WTC11 (cell line): ENCODE measurements around the gene MARVELD3. TPM values are rescaled to one million over a fixed set of nuclear protein-coding genes. Genes with fewer than 3 reads are reported as not detected.

Experiments used
- ATAC-seq: fragments of 200-7000 bp; cut with Tn5 transposase; 2 replicates; pipeline ENCODE4 v1.10.0; 2021; ENCODE audit warnings: mild to moderate bottlenecking, moderate library complexity
- CTCF ChIA-PET: fragments of 300-600 bp; sonication (Branson Sonifier 250); formaldehyde crosslinking; loops from one replicate; lab custom pipeline; 2021; ENCODE audit warnings: antibody characterized with exemption; lab: Charles Lee
- POLR2A ChIA-PET: fragments of 350-600 bp; sonication (Branson Sonifier 250); formaldehyde crosslinking; loops from one replicate; lab custom pipeline; 2021; ENCODE audit warnings: antibody characterized with exemption; lab: Charles Lee
- DNase-seq: peaks from one replicate; pipeline ENCODE4 v3.0.0; 2021; ENCODE audit warnings: low spot score
- H3K27ac Mint-ChIP-seq: 2 replicates; pipeline ENCODE4 v1.8.0; 2021; ENCODE audit warnings: mixed read lengths
- H3K27me3 Mint-ChIP-seq: 2 replicates; pipeline ENCODE4 v1.8.0; 2021; ENCODE audit warnings: low read depth, mild to moderate bottlenecking, moderate library complexity, mixed read lengths
- H3K36me3 Mint-ChIP-seq: 2 replicates; pipeline ENCODE4 v1.8.0; 2021; ENCODE audit warnings: mixed read lengths
- H3K4me1 Mint-ChIP-seq: 2 replicates; pipeline ENCODE4 v1.8.0; 2022; ENCODE audit warnings: mixed read lengths
- H3K4me3 Mint-ChIP-seq: 2 replicates; pipeline ENCODE4 v1.8.0; 2021; ENCODE audit warnings: mild to moderate bottlenecking, moderate library complexity, mixed read lengths
- H3K9me3 Mint-ChIP-seq: 2 replicates; pipeline ENCODE4 v1.8.0; 2021; ENCODE audit warnings: mixed read lengths
- JUN ChIP-seq: sonication (generic); formaldehyde crosslinking; IDR thresholded peaks from 2 replicates; pipeline ENCODE4 v1.8.0; 2023; ENCODE audit warnings: mild to moderate bottlenecking, missing genetic modification reagents
- NFE2L1 ChIP-seq: sonication (generic); formaldehyde crosslinking; IDR thresholded peaks from 2 replicates; pipeline ENCODE4 v1.8.1; 2023; ENCODE audit warnings: missing genetic modification reagents
- NR1H2 ChIP-seq: sonication (generic); formaldehyde crosslinking; IDR thresholded peaks from 2 replicates; pipeline ENCODE4 v1.9.0; 2021; ENCODE audit warnings: mild to moderate bottlenecking, moderate library complexity, missing genetic modification reagents
- OVOL2 ChIP-seq: fragments of 250-450 bp; sonication (Bioruptor Pico); IDR thresholded peaks from 2 replicates; pipeline ENCODE4 v1.9.0; 2021; ENCODE audit warnings: mild to moderate bottlenecking, borderline replicate concordance
- TEAD1 ChIP-seq: sonication (generic); formaldehyde crosslinking; IDR thresholded peaks from 2 replicates; pipeline ENCODE4 v1.8.0; 2022; ENCODE audit warnings: mild to moderate bottlenecking, missing genetic modification reagents
- TP53 ChIP-seq: sonication (generic); formaldehyde crosslinking; IDR thresholded peaks from 2 replicates; pipeline ENCODE4 v1.8.1; 2023; ENCODE audit warnings: mild to moderate bottlenecking, missing genetic modification reagents
- ZNF138 ChIP-seq: sonication (generic); formaldehyde crosslinking; conservative IDR thresholded peaks from 2 replicates; pipeline ENCODE4 v1.8.1; 2022; ENCODE audit warnings: mild to moderate bottlenecking, moderate library complexity, missing genetic modification reagents
- ZNF317 ChIP-seq: sonication (generic); formaldehyde crosslinking; IDR thresholded peaks from 2 replicates; pipeline ENCODE4 v1.8.1; 2023; ENCODE audit warnings: low read depth, mild to moderate bottlenecking, moderate library complexity, missing genetic modification reagents, borderline replicate concordance
- ZNF416 ChIP-seq: fragments of 250-450 bp; sonication (Bioruptor Pico); IDR thresholded peaks from 2 replicates; pipeline ENCODE4 v1.9.0; 2021; ENCODE audit warnings: mild to moderate bottlenecking, inconsistent platforms
- ZNF671 ChIP-seq: fragments of 250-450 bp; sonication (Bioruptor Pico); IDR thresholded peaks from 2 replicates; pipeline ENCODE4 v1.8.0; 2021; ENCODE audit warnings: mild to moderate bottlenecking
- total RNA-seq: library from RNA; stranded (reverse); gene quantifications from 3 replicates; pipeline ENCODE4 v1.2.3, GENCODE V29; 2021
- TF ChIP-seq, protein P1 (sequence below): fragments of 250-450 bp; sonication (Bioruptor Pico); IDR thresholded peaks from 2 replicates; pipeline ENCODE4 v1.9.0; 2021; ENCODE audit warnings: mild to moderate bottlenecking, borderline replicate concordance
- TF ChIP-seq, protein P2 (sequence below): sonication (generic); formaldehyde crosslinking; IDR thresholded peaks from 2 replicates; pipeline ENCODE4 v1.8.1; 2023; ENCODE audit warnings: mild to moderate bottlenecking, moderate library complexity, missing genetic modification reagents
- TF ChIP-seq, protein P3 (sequence below): sonication (generic); formaldehyde crosslinking; IDR thresholded peaks from 2 replicates; pipeline ENCODE4 v1.8.0; 2022; ENCODE audit warnings: mild to moderate bottlenecking, missing genetic modification reagents
- TF ChIP-seq, protein P4 (sequence below): fragments of 250-450 bp; sonication (Bioruptor Pico); IDR thresholded peaks from 2 replicates; pipeline ENCODE4 v1.9.0; 2021; ENCODE audit warnings: mild to moderate bottlenecking
- TF ChIP-seq, protein P5 (sequence below): sonication (generic); formaldehyde crosslinking; IDR thresholded peaks from 2 replicates; pipeline ENCODE4 v1.8.1; 2022; ENCODE audit warnings: missing genetic modification reagents, borderline replicate concordance
- TF ChIP-seq, protein P6 (sequence below): fragments of 250-450 bp; sonication (Bioruptor Pico); IDR thresholded peaks from 2 replicates; pipeline ENCODE4 v1.9.0; 2021; ENCODE audit warnings: mild to moderate bottlenecking

MARVELD3 gene
- total RNA-seq, 1 experiment from 2014 or later: 30.0 TPM

DNA sequence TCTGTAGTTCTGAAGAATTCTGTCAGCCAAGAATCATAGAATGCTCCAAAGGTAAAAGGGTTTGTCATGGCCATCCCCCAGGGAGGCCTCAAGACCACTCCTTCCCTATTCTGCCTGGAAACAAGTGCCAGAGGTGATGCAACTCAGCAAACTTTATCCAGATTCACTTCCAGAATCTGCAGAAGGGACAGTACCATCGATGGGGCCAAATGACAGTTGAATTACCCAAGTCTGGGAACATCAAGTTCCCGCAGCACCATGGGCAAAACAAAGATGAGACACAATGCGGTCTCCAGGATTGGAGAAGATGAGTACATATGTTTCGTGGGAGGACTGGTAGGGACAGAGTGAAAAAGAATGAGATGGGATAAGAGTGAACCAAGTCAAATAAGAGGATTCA lies 35.4 kb upstream of the MARVELD3 start:
- ATAC-seq: no peak
- Mint-ChIP-seq H3K27ac (no peak overlapping the region), H3K4me1 (no peaks in the 10 kb centered on the region), H3K9me3 (peaks cover 14% of the 10 kb centered on the region), H3K4me3 (no peak overlapping the region), H3K27me3 (peaks cover 48% of the 10 kb centered on the region), H3K36me3 (no peaks in the 10 kb centered on the region)
- no peak for DNase-seq
- CTCF ChIA-PET: interaction anchor here (0.8 to 4.3 kb wide), 2 partner anchors 21 to 135 kb away, joined by 3 to 16 read pairs; no protein-coding TSS in a partner anchor
- POLR2A ChIA-PET: no interaction called here
- TF ChIP-seq ZNF416 (CRISPR knock-in tag) (no peak), ZNF317 (no peak), NFE2L1 (no peak), ZNF671 (CRISPR knock-in tag) (no peak), OVOL2 (CRISPR knock-in tag) (no peak), TP53 (CRISPR knock-in tag) (no peak), NR1H2 (CRISPR knock-in tag) (no peak), TEAD1 (CRISPR knock-in tag) (no peak), ZNF138 (CRISPR knock-in tag) (no peak), JUN (CRISPR knock-in tag) (no peak)
- TF ChIP-seq, protein P1, sequence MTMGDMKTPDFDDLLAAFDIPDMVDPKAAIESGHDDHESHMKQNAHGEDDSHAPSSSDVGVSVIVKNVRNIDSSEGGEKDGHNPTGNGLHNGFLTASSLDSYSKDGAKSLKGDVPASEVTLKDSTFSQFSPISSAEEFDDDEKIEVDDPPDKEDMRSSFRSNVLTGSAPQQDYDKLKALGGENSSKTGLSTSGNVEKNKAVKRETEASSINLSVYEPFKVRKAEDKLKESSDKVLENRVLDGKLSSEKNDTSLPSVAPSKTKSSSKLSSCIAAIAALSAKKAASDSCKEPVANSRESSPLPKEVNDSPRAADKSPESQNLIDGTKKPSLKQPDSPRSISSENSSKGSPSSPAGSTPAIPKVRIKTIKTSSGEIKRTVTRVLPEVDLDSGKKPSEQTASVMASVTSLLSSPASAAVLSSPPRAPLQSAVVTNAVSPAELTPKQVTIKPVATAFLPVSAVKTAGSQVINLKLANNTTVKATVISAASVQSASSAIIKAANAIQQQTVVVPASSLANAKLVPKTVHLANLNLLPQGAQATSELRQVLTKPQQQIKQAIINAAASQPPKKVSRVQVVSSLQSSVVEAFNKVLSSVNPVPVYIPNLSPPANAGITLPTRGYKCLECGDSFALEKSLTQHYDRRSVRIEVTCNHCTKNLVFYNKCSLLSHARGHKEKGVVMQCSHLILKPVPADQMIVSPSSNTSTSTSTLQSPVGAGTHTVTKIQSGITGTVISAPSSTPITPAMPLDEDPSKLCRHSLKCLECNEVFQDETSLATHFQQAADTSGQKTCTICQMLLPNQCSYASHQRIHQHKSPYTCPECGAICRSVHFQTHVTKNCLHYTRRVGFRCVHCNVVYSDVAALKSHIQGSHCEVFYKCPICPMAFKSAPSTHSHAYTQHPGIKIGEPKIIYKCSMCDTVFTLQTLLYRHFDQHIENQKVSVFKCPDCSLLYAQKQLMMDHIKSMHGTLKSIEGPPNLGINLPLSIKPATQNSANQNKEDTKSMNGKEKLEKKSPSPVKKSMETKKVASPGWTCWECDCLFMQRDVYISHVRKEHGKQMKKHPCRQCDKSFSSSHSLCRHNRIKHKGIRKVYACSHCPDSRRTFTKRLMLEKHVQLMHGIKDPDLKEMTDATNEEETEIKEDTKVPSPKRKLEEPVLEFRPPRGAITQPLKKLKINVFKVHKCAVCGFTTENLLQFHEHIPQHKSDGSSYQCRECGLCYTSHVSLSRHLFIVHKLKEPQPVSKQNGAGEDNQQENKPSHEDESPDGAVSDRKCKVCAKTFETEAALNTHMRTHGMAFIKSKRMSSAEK (CRISPR knock-in tag): no peak
- TF ChIP-seq, protein P2, sequence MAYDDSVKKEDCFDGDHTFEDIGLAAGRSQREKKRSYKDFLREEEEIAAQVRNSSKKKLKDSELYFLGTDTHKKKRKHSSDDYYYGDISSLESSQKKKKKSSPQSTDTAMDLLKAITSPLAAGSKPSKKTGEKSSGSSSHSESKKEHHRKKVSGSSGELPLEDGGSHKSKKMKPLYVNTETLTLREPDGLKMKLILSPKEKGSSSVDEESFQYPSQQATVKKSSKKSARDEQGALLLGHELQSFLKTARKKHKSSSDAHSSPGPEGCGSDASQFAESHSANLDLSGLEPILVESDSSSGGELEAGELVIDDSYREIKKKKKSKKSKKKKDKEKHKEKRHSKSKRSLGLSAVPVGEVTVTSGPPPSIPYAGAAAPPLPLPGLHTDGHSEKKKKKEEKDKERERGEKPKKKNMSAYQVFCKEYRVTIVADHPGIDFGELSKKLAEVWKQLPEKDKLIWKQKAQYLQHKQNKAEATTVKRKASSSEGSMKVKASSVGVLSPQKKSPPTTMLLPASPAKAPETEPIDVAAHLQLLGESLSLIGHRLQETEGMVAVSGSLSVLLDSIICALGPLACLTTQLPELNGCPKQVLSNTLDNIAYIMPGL (CRISPR knock-in tag): no peak
- TF ChIP-seq, protein P3, sequence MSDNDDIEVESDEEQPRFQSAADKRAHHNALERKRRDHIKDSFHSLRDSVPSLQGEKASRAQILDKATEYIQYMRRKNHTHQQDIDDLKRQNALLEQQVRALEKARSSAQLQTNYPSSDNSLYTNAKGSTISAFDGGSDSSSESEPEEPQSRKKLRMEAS (CRISPR knock-in tag): no peak
- TF ChIP-seq, protein P4, sequence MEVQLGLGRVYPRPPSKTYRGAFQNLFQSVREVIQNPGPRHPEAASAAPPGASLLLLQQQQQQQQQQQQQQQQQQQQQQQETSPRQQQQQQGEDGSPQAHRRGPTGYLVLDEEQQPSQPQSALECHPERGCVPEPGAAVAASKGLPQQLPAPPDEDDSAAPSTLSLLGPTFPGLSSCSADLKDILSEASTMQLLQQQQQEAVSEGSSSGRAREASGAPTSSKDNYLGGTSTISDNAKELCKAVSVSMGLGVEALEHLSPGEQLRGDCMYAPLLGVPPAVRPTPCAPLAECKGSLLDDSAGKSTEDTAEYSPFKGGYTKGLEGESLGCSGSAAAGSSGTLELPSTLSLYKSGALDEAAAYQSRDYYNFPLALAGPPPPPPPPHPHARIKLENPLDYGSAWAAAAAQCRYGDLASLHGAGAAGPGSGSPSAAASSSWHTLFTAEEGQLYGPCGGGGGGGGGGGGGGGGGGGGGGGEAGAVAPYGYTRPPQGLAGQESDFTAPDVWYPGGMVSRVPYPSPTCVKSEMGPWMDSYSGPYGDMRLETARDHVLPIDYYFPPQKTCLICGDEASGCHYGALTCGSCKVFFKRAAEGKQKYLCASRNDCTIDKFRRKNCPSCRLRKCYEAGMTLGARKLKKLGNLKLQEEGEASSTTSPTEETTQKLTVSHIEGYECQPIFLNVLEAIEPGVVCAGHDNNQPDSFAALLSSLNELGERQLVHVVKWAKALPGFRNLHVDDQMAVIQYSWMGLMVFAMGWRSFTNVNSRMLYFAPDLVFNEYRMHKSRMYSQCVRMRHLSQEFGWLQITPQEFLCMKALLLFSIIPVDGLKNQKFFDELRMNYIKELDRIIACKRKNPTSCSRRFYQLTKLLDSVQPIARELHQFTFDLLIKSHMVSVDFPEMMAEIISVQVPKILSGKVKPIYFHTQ: no peak
- TF ChIP-seq, protein P5, sequence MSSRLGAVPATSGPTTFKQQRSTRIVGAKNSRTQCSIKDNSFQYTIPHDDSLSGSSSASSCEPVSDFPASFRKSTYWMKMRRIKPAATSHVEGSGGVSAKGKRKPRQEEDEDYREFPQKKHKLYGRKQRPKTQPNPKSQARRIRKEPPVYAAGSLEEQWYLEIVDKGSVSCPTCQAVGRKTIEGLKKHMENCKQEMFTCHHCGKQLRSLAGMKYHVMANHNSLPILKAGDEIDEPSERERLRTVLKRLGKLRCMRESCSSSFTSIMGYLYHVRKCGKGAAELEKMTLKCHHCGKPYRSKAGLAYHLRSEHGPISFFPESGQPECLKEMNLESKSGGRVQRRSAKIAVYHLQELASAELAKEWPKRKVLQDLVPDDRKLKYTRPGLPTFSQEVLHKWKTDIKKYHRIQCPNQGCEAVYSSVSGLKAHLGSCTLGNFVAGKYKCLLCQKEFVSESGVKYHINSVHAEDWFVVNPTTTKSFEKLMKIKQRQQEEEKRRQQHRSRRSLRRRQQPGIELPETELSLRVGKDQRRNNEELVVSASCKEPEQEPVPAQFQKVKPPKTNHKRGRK (CRISPR knock-in tag): no peak

DNA sequence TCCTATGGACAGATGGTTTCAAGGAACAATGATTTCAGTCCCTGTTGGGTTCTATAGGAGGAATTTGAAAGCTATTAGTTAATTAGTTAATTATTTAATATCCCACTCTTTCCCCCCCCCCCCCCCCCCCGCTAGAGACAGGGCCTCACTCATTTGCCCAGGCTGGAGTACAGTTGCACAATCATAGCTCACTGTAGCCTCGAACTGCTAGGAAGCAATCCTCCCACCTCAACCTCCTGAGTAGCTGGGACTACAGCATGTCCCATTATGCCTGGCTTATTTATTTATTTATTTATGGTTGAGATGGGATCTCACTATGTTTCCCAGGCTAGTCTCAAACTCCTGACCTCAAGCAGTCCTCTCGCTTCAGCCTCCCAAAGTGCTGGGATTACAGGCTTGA lies 34.1 kb upstream of the MARVELD3 start:
- ATAC-seq (no peak), DNase-seq (no peak)
- no peak overlapping the region for H3K27ac Mint-ChIP-seq
- no peaks in the 10 kb centered on the region for H3K36me3 Mint-ChIP-seq
- CTCF ChIA-PET: interaction anchor here (4.3 kb wide), 1 partner anchor 19 kb away, joined by 16 read pairs; no protein-coding TSS in a partner anchor
- peaks cover 14% of the 10 kb centered on the region for H3K9me3 Mint-ChIP-seq
- POLR2A ChIA-PET: interaction anchor here (0.6 kb wide), 1 partner anchor 1643 kb away, joined by 4 read pairs; no protein-coding TSS in a partner anchor
- peaks cover 40% of the 10 kb centered on the region for H3K27me3 Mint-ChIP-seq
- H3K4me1 Mint-ChIP-seq: no peaks in the 10 kb centered on the region
- TF ChIP-seq, protein P6, sequence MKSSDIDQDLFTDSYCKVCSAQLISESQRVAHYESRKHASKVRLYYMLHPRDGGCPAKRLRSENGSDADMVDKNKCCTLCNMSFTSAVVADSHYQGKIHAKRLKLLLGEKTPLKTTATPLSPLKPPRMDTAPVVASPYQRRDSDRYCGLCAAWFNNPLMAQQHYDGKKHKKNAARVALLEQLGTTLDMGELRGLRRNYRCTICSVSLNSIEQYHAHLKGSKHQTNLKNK (CRISPR knock-in tag): no peak
- no peak overlapping the region for H3K4me3 Mint-ChIP-seq
